ENCODE measurements around the gene KCNH1. TPM values are rescaled to one million over a fixed set of nuclear protein-coding genes. Genes with fewer than 3 reads are reported as not detected.

KCNH1 gene
- total RNA-seq, 1 donor from 2014 or later: 2.4 TPM

- no peak for DNase-seq (ENCODE audit: extremely low spot score, unreplicated experiment)
- Mint-ChIP-seq H3K27ac (no peak overlapping the region), H3K4me3 (no peak overlapping the region), H3K4me1 (ENCODE audit: unreplicated experiment) (no peaks in the 10 kb centered on the region), H3K36me3 (no peaks in the 10 kb centered on the region), H3K9me3 (no peaks in the 10 kb centered on the region), H3K27me3 (peaks cover 13% of the 10 kb centered on the region)
- TF ChIP-seq, protein P1, sequence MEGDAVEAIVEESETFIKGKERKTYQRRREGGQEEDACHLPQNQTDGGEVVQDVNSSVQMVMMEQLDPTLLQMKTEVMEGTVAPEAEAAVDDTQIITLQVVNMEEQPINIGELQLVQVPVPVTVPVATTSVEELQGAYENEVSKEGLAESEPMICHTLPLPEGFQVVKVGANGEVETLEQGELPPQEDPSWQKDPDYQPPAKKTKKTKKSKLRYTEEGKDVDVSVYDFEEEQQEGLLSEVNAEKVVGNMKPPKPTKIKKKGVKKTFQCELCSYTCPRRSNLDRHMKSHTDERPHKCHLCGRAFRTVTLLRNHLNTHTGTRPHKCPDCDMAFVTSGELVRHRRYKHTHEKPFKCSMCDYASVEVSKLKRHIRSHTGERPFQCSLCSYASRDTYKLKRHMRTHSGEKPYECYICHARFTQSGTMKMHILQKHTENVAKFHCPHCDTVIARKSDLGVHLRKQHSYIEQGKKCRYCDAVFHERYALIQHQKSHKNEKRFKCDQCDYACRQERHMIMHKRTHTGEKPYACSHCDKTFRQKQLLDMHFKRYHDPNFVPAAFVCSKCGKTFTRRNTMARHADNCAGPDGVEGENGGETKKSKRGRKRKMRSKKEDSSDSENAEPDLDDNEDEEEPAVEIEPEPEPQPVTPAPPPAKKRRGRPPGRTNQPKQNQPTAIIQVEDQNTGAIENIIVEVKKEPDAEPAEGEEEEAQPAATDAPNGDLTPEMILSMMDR (conservative IDR thresholded peaks at IDR 0.05): no peak
These were observed 184.9 kb downstream of the KCNH1 start for GRCh38 chr1:210949039-210949438.

- Mint-ChIP-seq H3K4me3 (no peak overlapping the region), H3K4me1 (ENCODE audit: unreplicated experiment) (no peaks in the 10 kb centered on the region), H3K27me3 (peaks cover 3% of the 10 kb centered on the region), H3K36me3 (no peaks in the 10 kb centered on the region), H3K9me3 (no peaks in the 10 kb centered on the region), H3K27ac (no peak overlapping the region)
- DNase-seq (ENCODE audit: extremely low spot score, unreplicated experiment): no peak
- TF ChIP-seq, protein P1 (conservative IDR thresholded peaks at IDR 0.05): no peak
These were observed 189.7 kb downstream of the KCNH1 start for GRCh38 chr1:210944252-210944651.

DNA sequence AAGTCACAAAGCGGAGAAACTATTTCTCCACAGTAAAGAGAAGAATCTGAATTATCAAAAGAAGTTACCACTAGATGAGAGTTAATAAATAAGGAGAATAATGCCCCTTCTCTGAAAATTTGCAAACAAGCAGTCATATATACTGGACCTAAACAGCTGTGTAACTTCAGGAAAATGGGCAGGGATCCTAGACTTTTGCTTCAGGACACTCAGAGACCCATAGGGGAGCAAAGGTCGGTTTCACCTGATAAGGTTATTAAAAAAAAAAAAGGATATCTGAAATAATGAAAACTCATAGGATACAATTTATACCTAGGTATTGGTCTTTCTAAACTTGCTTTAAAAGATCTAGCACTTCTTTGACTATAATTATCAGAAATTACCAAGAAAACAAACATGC lies 191.4 kb downstream of the KCNH1 start:
- no peak overlapping the region for H3K27ac Mint-ChIP-seq
- no peaks in the 10 kb centered on the region for H3K36me3 Mint-ChIP-seq
- no peaks in the 10 kb centered on the region for H3K4me1 Mint-ChIP-seq (ENCODE audit: unreplicated experiment)
- no peak overlapping the region for H3K4me3 Mint-ChIP-seq
- H3K9me3 Mint-ChIP-seq: no peaks in the 10 kb centered on the region
- TF ChIP-seq, protein P1 (conservative IDR thresholded peaks at IDR 0.05): no peak
- DNase-seq (ENCODE audit: extremely low spot score, unreplicated experiment): no peak
- H3K27me3 Mint-ChIP-seq: peaks cover 3% of the 10 kb centered on the region

GRCh38 chr1:210940081-210940617 lies 193.8 kb downstream of the KCNH1 start:
- no peak overlapping the region for H3K4me3 Mint-ChIP-seq
- TF ChIP-seq, protein P1 (conservative IDR thresholded peaks at IDR 0.05): no peak
- no peak for DNase-seq (ENCODE audit: extremely low spot score, unreplicated experiment)
- H3K36me3 Mint-ChIP-seq: no peaks in the 10 kb centered on the region
- H3K4me1 Mint-ChIP-seq (ENCODE audit: unreplicated experiment): no peaks in the 10 kb centered on the region
- no peak overlapping the region for H3K27ac Mint-ChIP-seq
- no peaks in the 10 kb centered on the region for H3K27me3 Mint-ChIP-seq
- no peaks in the 10 kb centered on the region for H3K9me3 Mint-ChIP-seq

- no peak overlapping the region for H3K4me3 Mint-ChIP-seq
- no peaks in the 10 kb centered on the region for H3K9me3 Mint-ChIP-seq
- H3K36me3 Mint-ChIP-seq: no peaks in the 10 kb centered on the region
- H3K4me1 Mint-ChIP-seq (ENCODE audit: unreplicated experiment): no peaks in the 10 kb centered on the region
- H3K27ac Mint-ChIP-seq: no peak overlapping the region
- TF ChIP-seq, protein P1 (conservative IDR thresholded peaks at IDR 0.05): no peak
- no peaks in the 10 kb centered on the region for H3K27me3 Mint-ChIP-seq
- DNase-seq (ENCODE audit: extremely low spot score, unreplicated experiment): no peak
These were observed 195.5 kb downstream of the KCNH1 start for GRCh38 chr1:210938416-210938925.

Data from type B pancreatic cell (in vitro differentiated cells).